Activated T-cell treated with anti-CD3 and anti-CD28 coated beads for 24 hours (primary cell): ENCODE data around the gene MADCAM1.
"Not testable (repeated sequence)": the region's sequence is repeated elsewhere in the genome, so short reads cannot be mapped to it uniquely, and the experiment has no call there.

Experiments
- DNase-seq: peaks from one replicate; pipeline ENCODE4 v3.0.0-alpha.2; 2020; ENCODE audit warnings: low read depth

Gene MADCAM1

GRCh38 chr19:465056-465816, 31.1 kb upstream of the MADCAM1 start:
- DNase-seq, result no peak

- no peak for DNase-seq
Measured at GRCh38 chr19:467554-467953, 28.7 kb upstream of the MADCAM1 start.

- no peak for DNase-seq
Measured at GRCh38 chr19:468587-469256, 27.6 kb upstream of the MADCAM1 start.

GRCh38 chr19:469833-470232, 26.5 kb upstream of the MADCAM1 start:
- no peak for DNase-seq

GRCh38 chr19:470701-471100, 25.6 kb upstream of the MADCAM1 start:
- no peak for DNase-seq

GRCh38 chr19:472005-472858, 24.1 kb upstream of the MADCAM1 start:
- DNase-seq, result no peak

- no peak for DNase-seq
Measured at GRCh38 chr19:474126-475078, 21.9 kb upstream of the MADCAM1 start.

- no peak for DNase-seq
Measured at GRCh38 chr19:475360-475759, 20.9 kb upstream of the MADCAM1 start.

- DNase-seq, result no peak
Measured at GRCh38 chr19:478236-478903, 17.9 kb upstream of the MADCAM1 start.

GRCh38 chr19:478976-479375, 17.3 kb upstream of the MADCAM1 start:
- no peak for DNase-seq

GRCh38 chr19:480016-480855, 16.1 kb upstream of the MADCAM1 start:
- DNase-seq, result no peak

- DNase-seq, result not testable (repeated sequence)
Measured at GRCh38 chr19:481100-481499, 15.2 kb upstream of the MADCAM1 start.

- DNase-seq, result no peak
Measured at GRCh38 chr19:482186-483041, 13.9 kb upstream of the MADCAM1 start.

- DNase-seq, result no peak
Measured at GRCh38 chr19:483332-484072, 12.8 kb upstream of the MADCAM1 start.

GRCh38 chr19:484494-484893, 11.8 kb upstream of the MADCAM1 start:
- DNase-seq, result no peak

- DNase-seq, result no peak
Measured at GRCh38 chr19:485077-485476, 11.2 kb upstream of the MADCAM1 start.

- DNase-seq, result no peak
Measured at GRCh38 chr19:485583-486236, 10.6 kb upstream of the MADCAM1 start.
